AG10803 (cell line): ENCODE measurements around the gene ERC1.

Source experiments
- DNase-seq: peaks from one replicate; pipeline ENCODE4 v3.0.0; 2010; ENCODE audit warnings: low read depth
- H3K4me3 ChIP-seq: 2 replicates; pipeline ENCODE4 v1.5.1; 2011; ENCODE audit warnings: mild to moderate bottlenecking, low read length, control low read depth
- TF ChIP-seq, protein P1 (sequence below): conservative IDR thresholded peaks from 2 replicates; pipeline ENCODE4 v1.5.1; 2011; ENCODE audit warnings: mild to moderate bottlenecking, low read length, control low read depth, inconsistent platforms

ERC1 gene

DNA sequence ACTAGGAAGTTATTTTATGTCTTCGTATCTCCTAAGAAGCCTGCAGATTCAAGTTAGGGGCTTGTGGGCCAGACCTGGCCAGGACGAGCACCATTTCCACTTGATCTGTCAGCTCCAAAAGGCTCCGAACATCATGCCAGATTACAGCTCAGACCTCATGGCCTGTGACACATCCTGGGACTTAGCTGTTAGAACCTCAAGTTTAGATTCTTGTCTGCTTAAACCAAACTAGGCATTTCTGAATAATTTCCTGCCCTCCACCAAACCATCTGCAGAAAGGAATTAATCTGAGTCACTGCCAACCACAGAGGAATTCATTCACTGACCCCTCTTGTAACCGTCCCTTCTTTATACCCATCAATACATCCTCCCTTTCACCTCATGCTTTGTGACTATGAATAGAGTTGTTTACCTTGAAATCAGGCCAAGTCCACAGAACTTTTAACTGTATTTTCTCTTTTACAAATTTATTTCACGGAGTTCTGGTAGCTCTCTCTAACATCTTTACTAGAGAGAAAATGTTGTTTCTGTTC is 483.1 kb downstream of the ERC1 start:
- TF ChIP-seq, protein P1, sequence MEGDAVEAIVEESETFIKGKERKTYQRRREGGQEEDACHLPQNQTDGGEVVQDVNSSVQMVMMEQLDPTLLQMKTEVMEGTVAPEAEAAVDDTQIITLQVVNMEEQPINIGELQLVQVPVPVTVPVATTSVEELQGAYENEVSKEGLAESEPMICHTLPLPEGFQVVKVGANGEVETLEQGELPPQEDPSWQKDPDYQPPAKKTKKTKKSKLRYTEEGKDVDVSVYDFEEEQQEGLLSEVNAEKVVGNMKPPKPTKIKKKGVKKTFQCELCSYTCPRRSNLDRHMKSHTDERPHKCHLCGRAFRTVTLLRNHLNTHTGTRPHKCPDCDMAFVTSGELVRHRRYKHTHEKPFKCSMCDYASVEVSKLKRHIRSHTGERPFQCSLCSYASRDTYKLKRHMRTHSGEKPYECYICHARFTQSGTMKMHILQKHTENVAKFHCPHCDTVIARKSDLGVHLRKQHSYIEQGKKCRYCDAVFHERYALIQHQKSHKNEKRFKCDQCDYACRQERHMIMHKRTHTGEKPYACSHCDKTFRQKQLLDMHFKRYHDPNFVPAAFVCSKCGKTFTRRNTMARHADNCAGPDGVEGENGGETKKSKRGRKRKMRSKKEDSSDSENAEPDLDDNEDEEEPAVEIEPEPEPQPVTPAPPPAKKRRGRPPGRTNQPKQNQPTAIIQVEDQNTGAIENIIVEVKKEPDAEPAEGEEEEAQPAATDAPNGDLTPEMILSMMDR: no peak
- DNase-seq: peak; percentile 98
- H3K4me3 ChIP-seq: peak overlapping the region; percentile 44

DNA sequence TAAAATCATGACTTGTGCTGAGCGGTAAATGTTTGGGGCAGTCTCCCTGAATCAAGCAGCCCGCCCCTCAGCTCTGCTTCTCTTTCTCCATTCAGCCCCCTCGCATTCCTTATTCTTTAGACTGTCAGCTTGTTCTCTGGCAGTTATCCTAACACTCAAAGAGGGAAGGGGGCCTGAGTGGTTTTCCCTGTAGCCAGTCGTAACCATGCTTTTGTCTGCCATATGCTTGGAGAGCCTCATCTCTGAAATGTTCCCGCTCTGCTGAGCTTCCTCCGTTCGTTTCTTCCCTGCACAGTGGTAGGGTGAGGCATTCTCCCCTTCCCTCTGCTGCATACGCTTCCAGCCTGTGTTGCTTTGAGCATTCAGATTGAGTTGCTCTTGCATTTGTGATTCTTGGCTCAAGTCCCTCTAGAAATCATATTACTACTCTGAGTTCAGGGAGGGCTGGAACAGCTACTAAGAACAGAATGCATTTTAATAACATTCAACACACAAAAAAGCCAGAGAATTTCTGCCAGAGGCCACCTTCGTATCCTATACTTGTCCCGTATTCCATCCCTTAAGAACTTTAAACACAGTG is 483.6 kb downstream of the ERC1 start:
- peak overlapping the region; percentile 44 for H3K4me3 ChIP-seq
- TF ChIP-seq, protein P1: no peak
- DNase-seq: peak; percentile 86

DNA sequence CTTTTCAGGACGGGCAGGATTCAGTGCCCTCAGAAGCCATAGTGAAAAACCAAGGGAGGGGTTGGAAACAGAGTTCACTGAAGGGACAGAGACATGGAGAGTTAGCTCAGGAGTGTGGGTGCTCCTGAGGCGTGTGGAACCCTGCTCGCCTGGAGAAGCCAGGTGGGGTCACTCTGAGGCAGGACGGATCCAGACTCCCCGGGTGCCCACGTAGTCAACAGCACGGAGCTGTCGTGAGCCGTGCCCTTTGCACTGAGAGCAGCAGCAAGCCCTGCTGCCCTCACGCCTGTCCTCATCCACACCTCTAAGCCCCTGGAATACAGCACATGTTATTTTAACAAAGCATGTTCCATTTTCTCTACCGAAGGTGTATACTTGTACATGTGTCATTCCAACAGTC is 488.6 kb downstream of the ERC1 start:
- no peak overlapping the region for H3K4me3 ChIP-seq
- TF ChIP-seq, protein P1: no peak
- no peak for DNase-seq

DNA sequence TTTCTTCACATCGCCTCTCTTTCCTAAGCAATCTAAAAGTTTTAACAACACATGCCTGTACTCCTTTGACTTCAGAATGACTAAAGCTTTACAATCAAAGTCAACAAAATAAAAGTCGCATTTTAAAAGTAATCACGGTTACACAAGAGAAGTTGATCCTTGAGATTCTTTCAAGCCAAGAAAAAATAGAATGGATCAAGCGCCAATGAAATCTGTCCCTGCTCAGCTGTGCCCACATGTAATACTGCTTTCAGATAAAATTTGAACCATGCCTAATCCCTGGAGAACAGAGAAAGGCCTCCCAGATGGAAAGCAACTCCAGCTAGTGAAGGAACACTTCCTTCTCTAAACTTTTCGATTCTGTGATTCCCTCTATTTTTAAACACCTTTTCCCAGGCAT is 490.3 kb downstream of the ERC1 start:
- no peak overlapping the region for H3K4me3 ChIP-seq
- no peak for DNase-seq
- TF ChIP-seq, protein P1: no peak

DNA sequence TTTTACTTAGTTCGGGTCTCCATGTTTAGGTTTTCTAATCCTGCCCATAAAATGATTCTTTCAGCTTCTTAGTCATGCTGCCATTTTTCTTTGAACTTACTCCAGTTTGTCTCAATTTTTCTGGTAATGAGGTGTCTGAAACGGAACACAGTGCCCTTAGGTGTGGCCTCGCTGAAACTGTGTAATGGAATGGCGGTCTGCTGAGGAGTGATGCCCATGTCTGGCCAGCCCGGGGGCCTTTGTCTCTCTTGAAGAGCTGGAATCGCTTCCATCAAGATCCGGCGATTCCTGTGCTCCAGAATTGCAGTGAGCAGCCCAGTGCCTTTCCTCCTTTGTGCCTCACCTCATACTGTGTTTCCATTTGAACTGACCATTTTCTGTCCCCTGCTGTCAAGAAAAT is 490.9 kb downstream of the ERC1 start:
- DNase-seq: no peak
- TF ChIP-seq, protein P1: no peak
- H3K4me3 ChIP-seq: no peak overlapping the region

DNA sequence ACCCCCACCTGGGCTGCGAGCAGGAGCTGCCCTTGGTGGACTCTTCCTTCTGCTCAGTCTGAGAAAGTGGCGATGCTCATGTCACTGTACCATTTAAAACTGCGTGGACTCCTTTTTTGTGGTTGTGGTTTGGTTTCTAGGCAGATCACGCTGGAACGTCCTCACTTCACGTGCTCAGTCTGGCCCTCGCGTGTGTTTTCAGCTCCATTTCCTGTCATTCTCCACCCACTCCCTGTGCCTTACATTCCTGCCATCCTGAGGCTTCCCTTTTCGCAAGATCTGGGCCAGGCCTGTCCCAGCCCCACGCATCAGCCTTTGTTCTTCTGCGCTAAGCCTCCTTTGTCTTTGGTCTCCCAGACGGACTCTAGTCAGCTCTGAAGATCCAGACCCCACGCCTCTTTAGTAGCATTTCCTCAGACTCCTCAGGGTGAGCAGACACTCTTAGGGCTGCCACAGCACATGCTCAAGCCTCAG is 497.9 kb downstream of the ERC1 start:
- no peak overlapping the region for H3K4me3 ChIP-seq
- TF ChIP-seq, protein P1: no peak
- DNase-seq: peak; percentile 86

DNA sequence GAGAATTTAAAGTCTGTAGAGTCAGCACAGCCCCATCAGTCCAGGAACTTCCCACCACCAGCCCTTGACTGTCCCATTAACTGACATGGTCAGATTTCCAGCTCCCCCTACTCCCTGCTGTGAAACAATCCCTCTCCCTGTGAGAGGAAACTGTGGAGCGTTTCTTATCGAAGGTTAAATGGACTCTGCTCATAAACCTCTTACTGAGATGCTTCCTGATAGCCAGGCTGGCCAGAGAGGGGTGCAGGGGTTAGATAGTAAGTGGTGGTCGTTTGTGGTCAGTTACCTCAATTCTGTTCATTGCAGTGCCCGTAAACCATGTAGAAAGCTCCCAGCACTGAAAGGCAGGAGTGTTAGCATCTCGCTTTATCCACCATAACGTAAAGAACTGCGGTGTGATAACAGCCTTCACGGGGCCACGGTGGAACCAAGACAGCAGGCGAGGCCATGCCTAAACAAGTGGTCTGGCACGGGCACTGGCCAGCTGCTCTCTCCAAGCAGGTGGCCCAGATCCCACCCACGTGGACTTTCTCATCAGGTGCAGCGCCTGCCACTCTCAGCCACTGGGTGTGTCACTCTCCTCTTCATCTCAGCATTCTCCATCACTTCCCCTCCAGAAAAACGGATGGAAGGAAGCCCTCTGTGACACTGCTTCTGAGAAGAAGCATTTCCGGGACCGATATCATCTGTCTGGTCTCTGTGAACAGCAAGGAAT is 501.1 kb downstream of the ERC1 start:
- no peak overlapping the region for H3K4me3 ChIP-seq
- DNase-seq: no peak
- TF ChIP-seq, protein P1: no peak
